Panc1 (cell line): ENCODE data around the gene ENDOG. TPM values are rescaled to one million over a fixed set of nuclear protein-coding genes. Genes with fewer than 3 reads are reported as not detected.
"Not testable (repeated sequence)": the region's sequence is repeated elsewhere in the genome, so short reads cannot be mapped to it uniquely, and the experiment has no call there.

Source experiments
- ATAC-seq: fragments of 200-7000 bp; cut with Tn5 transposase; 2 replicates; pipeline ENCODE4 v1.9.1; 2020; ENCODE audit warnings: mild to moderate bottlenecking, moderate library complexity
- BruUV-seq: library from RNA; stranded (reverse); fragments of 400-500 nt; replicated peaks from 2 replicates; lab custom pipeline; 2021; lab: Mats Ljungman, UMichigan
- CTCF ChIA-PET: fragments of 300-600 bp; sonication (Branson Sonifier 250); formaldehyde crosslinking; loops from one replicate; lab custom pipeline; 2022; ENCODE audit warnings: antibody characterized with exemption; lab: Charles Lee
- POLR2A ChIA-PET: fragments of 300-600 bp; sonication (Branson Sonifier 250); formaldehyde crosslinking; loops from one replicate; lab custom pipeline; 2022; ENCODE audit warnings: antibody characterized with exemption; lab: Charles Lee
- DNase-seq: peaks from one replicate; pipeline ENCODE4 v3.0.0-alpha.2; 2010; ENCODE audit warnings: low read depth, low spot score
- H3K27ac ChIP-seq: 2 replicates; pipeline ENCODE4 v1.5.1; 2011; ENCODE audit warnings: mild to moderate bottlenecking, low read length, inconsistent platforms
- H3K27me3 ChIP-seq: fragments of 200-500 bp; sonication (Bioruptor generic); 2 replicates; pipeline ENCODE4 v1.6.0; 2014; ENCODE audit warnings: low read length, inconsistent platforms; ENCODE audit not compliant: control insufficient read depth, insufficient read depth
- H3K36me3 ChIP-seq: fragments of 200-500 bp; sonication (Bioruptor generic); 2 replicates; pipeline ENCODE4 v1.5.1; 2014; ENCODE audit warnings: inconsistent platforms, mild to moderate bottlenecking, low read length, moderate library complexity; ENCODE audit not compliant: control insufficient read depth, insufficient read depth
- H3K4me1 ChIP-seq: 2 replicates; pipeline ENCODE4 v1.5.1; 2011; ENCODE audit warnings: inconsistent platforms, mild to moderate bottlenecking, low read length, moderate library complexity; ENCODE audit not compliant: control insufficient read depth, insufficient read depth
- H3K4me3 ChIP-seq, 2 experiments: 2 replicates each; pipeline ENCODE4 v1.5.1; 2011 to 2012; ENCODE audit warnings: low read depth in 2 of 2, low read length in 2 of 2, mild to moderate bottlenecking in 2 of 2, inconsistent platforms in 1 of 2, moderate library complexity in 1 of 2
- H3K9me3 ChIP-seq: fragments of 200-500 bp; sonication (Bioruptor generic); 2 replicates; pipeline ENCODE4 v1.5.1; 2014; ENCODE audit warnings: low read depth, mild to moderate bottlenecking, inconsistent platforms, low read length, moderate library complexity; ENCODE audit not compliant: control insufficient read depth, insufficient read depth
- CTCF ChIP-seq: fragments of 450-650 bp; IDR thresholded peaks from 2 replicates; pipeline ENCODE4 v1.5.1; 2017; ENCODE audit warnings: mild to moderate bottlenecking
- POLR2AphosphoS5 ChIP-seq: IDR thresholded peaks from 2 replicates; pipeline ENCODE4 v1.6.1; 2012; ENCODE audit warnings: mild to moderate bottlenecking, low read depth, low read length, moderate library complexity
- REST ChIP-seq, 2 experiments: IDR thresholded peaks; 2 replicates each; pipeline ENCODE4 v1.6.1; 2011 to 2012; ENCODE audit warnings: low read depth in 2 of 2, control low read depth in 1 of 2, low read length in 1 of 2, mild to moderate bottlenecking in 1 of 2, moderate library complexity in 1 of 2; ENCODE audit not compliant: insufficient read depth in 1 of 2
- SIN3A ChIP-seq: IDR thresholded peaks from 2 replicates; pipeline ENCODE4 v1.6.1; 2012; ENCODE audit warnings: low read depth, mild to moderate bottlenecking, low read length, moderate library complexity, borderline replicate concordance; ENCODE audit not compliant: insufficient read depth
- TCF7L2 ChIP-seq: IDR thresholded peaks from 2 replicates; pipeline ENCODE4 v1.6.1; 2011; ENCODE audit warnings: mild to moderate bottlenecking, low read depth, low read length, inconsistent platforms
- in situ Hi-C: cut with HindIII; loops from 2 replicates; pipeline ENCODE4 v1.10.0; 2016; ENCODE audit warnings: low sequenced_read_pairs, low pct_unique_long_range_greater_than_20kb
- intact Hi-C: fragments of 100-400 bp; cut with micrococcal nuclease; formaldehyde crosslinking; loops from one replicate; pipeline ENCODE4 v1.10.0; 2022; ENCODE audit not compliant: unreplicated experiment
- total RNA-seq: library from RNA; stranded (reverse); gene quantifications from one replicate; pipeline ENCODE4 v1.2.1, GENCODE V29; 2021; ENCODE audit not compliant: unreplicated experiment

ENDOG gene
- total RNA-seq, 1 experiment from 2014 or later, result 39.9 TPM

GRCh38 chr9:128792134-128792533, 26.2 kb upstream of the ENDOG start:
- DNase-seq (no peak), ATAC-seq (no peak)
- CTCF ChIA-PET, result interaction anchor here (0.6 kb wide), 1 partner anchor 73 kb away, joined by 3 read pairs; no protein-coding TSS in a partner anchor
- H3K9me3 ChIP-seq, result no peaks in the 10 kb centered on the region
- H3K27ac ChIP-seq, result no peak overlapping the region
- no peak for TF ChIP-seq POLR2AphosphoS5
- no peak for TF ChIP-seq REST (IDR thresholded peaks at IDR 0.05; ENCODE audit: insufficient read depth in 1 of 2, low read depth in 2 of 2, low read length in 1 of 2)
- TF ChIP-seq SIN3A, result no peak
- TF ChIP-seq TCF7L2, result no peak
- TF ChIP-seq CTCF, result no peak
- no TSS peak for BruUV-seq
- H3K36me3 ChIP-seq, result no peaks in the 10 kb centered on the region; the same call in 1 of the 2 replicates
- POLR2A ChIA-PET, result no interaction called here
- in situ Hi-C loops (no loop called here), intact Hi-C loops (no loop called here)
- H3K4me1 ChIP-seq, result peaks cover 10% of the 10 kb centered on the region
- no peaks in the 10 kb centered on the region for H3K27me3 ChIP-seq
- no peak overlapping the region for H3K4me3 ChIP-seq

- Histone ChIP-seq H3K4me3 (no peak overlapping the region), H3K4me1 (peaks cover 4% of the 10 kb centered on the region), H3K27ac (no peak overlapping the region), H3K9me3 (no peaks in the 10 kb centered on the region), H3K27me3 (no peaks in the 10 kb centered on the region), H3K36me3 (no peaks in the 10 kb centered on the region; the same call in 1 of the 2 replicates)
- ATAC-seq, result no peak
- in situ Hi-C loops (no loop called here), intact Hi-C loops (no loop called here)
- DNase-seq, result no peak
- no TSS peak for BruUV-seq
- TF ChIP-seq REST (IDR thresholded peaks at IDR 0.05; ENCODE audit: insufficient read depth in 1 of 2, low read depth in 2 of 2, low read length in 1 of 2) (no peak), CTCF (no peak), SIN3A (no peak), TCF7L2 (no peak), POLR2AphosphoS5 (no peak)
- ChIA-PET CTCF (interaction anchor here (0.6 kb wide), 1 partner anchor 70 kb away, joined by 4 read pairs; no protein-coding TSS in a partner anchor), POLR2A (no interaction called here)
Measured at GRCh38 chr9:128792978-128793686, 25.2 kb upstream of the ENDOG start.

GRCh38 chr9:128794961-128795360, 23.3 kb upstream of the ENDOG start:
- H3K27ac ChIP-seq, ATAC-seq, H3K4me1 ChIP-seq, POLR2A ChIA-PET, H3K27me3 ChIP-seq, in situ Hi-C loops, BruUV-seq, H3K4me3 ChIP-seq, H3K36me3 ChIP-seq, DNase-seq, intact Hi-C loops, H3K9me3 ChIP-seq: not testable (repeated sequence)
- CTCF ChIA-PET, result interaction anchor here (0.6 kb wide), 1 partner anchor 243 kb away, joined by 8 read pairs; no protein-coding TSS in a partner anchor
